ENCODE results near the gene IKBKE. TPM values are rescaled to one million over a fixed set of nuclear protein-coding genes. Genes with fewer than 3 reads are reported as not detected.

IKBKE gene
- total and polyA plus RNA-seq, 2 experiments from 2014 or later, result 14.5 to 17.7 TPM

DNA sequence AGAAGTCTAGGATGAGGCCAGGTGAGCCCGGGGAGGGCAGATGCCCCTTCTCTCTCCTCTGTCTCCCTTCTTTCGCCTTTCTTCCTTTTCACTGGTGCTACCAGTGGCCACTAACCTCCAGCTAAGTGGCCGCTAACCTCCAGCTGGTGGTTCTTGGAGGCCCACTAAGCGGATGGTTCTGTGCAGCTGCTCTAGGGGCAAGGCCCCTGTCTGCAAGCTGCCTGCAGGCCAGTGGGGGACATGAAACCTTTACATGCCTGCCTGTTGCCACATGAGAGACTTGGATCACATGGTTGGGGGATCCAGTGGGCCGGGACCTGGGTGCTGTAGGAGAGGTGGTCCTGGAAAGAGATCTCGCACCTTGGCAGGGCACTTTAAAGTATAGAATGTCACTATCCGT, 17.7 kb downstream of the IKBKE start:
- H3K4me3 ChIP-seq, result no peak overlapping the region
- H3K9ac ChIP-seq, result no peak overlapping the region
- H2AFZ ChIP-seq, result no peak overlapping the region
- H3K27me3 ChIP-seq (replicated peaks; ENCODE audit: insufficient read depth), result no peaks in the 10 kb centered on the region
- in situ Hi-C loops (cut with MboI), result no loop called here
- H4K20me1 ChIP-seq (ENCODE audit: insufficient read depth), result no peaks in the 10 kb centered on the region
- no peak for TF ChIP-seq EZH2phosphoT487 (IDR thresholded peaks at IDR 0.05; ENCODE audit: insufficient read depth, low read depth)
- no peak for TF ChIP-seq EZH2 (IDR thresholded peaks at IDR 0.05; ENCODE audit: insufficient read depth, poor library complexity, severe bottlenecking)
- DNase-seq, result no peak
- no peak overlapping the region for H3K27ac ChIP-seq
- H3K9me3 ChIP-seq (ENCODE audit: low read depth), result no peaks in the 10 kb centered on the region
- no peak overlapping the region for H3K4me2 ChIP-seq (ENCODE audit: unreplicated experiment)
- H3K9me2 ChIP-seq (ENCODE audit: insufficient read depth), result no peaks in the 10 kb centered on the region
- no peaks in the 10 kb centered on the region for H3K4me1 ChIP-seq (ENCODE audit: insufficient read depth)
- H3F3A ChIP-seq (ENCODE audit: insufficient read depth), result no peaks in the 10 kb centered on the region
- 86 to 87% methylated on average over 7 of the region's 7 CpGs for WGBS, 2 experiments (ENCODE audit: low coverage in 1 of 2, low lambda C conversion rate in 2 of 2, missing lambda C conversion rate in 2 of 2)
- H3K36me3 ChIP-seq (ENCODE audit: low read depth), result peaks cover 19% of the 10 kb centered on the region; the same call in 1 of the 2 replicates
- no peaks in the 10 kb centered on the region for H3K79me2 ChIP-seq (ENCODE audit: insufficient read depth)

DNA sequence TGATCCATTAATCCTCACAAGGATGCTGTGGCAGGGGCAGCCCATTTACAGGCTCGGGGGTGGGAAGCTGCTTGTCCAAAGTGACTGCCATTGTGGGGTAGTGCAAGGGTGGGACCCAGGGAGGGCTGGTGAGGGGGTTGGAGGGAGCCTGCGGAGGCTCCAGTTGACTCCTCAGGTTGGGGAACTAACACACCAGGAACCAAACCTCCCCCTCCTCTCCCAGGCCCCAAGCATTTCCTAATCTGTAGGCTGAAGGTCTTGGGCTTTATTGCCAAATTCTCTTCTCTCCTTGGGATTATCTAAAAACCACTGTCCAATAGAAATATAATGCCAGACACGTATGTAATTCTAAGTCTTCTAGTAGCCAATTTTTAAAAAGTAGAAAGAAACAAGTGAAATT, 18.2 kb downstream of the IKBKE start:
- Histone ChIP-seq H3K9ac (no peak overlapping the region), H2AFZ (no peak overlapping the region), H3K9me3 (ENCODE audit: low read depth) (no peaks in the 10 kb centered on the region), H3K27ac (no peak overlapping the region), H4K20me1 (ENCODE audit: insufficient read depth) (no peaks in the 10 kb centered on the region), H3K36me3 (ENCODE audit: low read depth) (peaks cover 15% of the 10 kb centered on the region; the same call in 1 of the 2 replicates), H3K79me2 (ENCODE audit: insufficient read depth) (no peaks in the 10 kb centered on the region), H3K9me2 (ENCODE audit: insufficient read depth) (no peaks in the 10 kb centered on the region), H3F3A (ENCODE audit: insufficient read depth) (no peaks in the 10 kb centered on the region), H3K4me1 (ENCODE audit: insufficient read depth) (no peaks in the 10 kb centered on the region), H3K27me3 (replicated peaks; ENCODE audit: insufficient read depth) (no peaks in the 10 kb centered on the region), H3K4me2 (ENCODE audit: unreplicated experiment) (no peak overlapping the region), H3K4me3 (no peak overlapping the region)
- TF ChIP-seq EZH2 (IDR thresholded peaks at IDR 0.05; ENCODE audit: insufficient read depth, poor library complexity, severe bottlenecking) (no peak), EZH2phosphoT487 (IDR thresholded peaks at IDR 0.05; ENCODE audit: insufficient read depth, low read depth) (no peak)
- in situ Hi-C loops (cut with MboI), result no loop called here
- DNase-seq, result no peak
- 87 to 95% methylated on average over 3 of the region's 3 CpGs for WGBS, 2 experiments (ENCODE audit: low coverage in 1 of 2, low lambda C conversion rate in 2 of 2, missing lambda C conversion rate in 2 of 2)

DNA sequence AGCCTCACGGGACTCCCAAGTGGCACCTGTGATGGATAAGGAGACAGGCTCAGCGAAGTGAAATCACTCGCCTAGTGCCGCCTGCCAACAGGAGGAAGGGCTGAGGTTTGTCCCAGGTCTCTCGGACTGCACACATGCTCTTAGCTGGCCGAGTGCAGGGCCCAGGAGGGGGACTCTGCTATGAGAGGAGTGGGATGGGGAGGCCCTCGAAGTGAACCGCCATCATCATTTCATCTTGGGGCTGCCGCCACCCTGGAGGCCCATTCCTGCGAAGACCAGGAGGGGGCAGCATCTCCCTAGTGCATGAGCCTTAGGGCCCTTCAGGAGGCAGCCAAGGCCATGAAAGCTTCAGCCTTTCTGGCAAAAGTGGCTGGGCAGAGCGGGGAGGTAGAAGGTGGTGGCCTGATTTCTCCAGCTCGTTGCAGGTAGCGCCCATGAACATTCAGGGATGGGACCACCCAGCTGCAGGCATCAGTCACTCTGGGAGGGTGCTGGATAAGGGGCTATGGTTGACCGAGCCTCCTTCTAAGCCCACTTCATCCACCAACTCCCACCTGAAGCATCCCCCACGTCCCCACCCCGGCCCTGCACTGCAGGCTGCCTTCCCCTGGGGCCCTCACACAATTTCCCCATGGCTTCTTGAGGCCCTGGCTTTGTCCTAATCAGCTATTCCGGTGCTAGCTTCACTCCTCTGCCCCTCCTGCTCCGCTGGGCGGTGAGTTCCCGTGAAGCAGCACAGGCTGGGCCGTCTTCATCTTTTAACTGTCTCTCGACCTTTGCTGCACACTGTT, 19.9 kb downstream of the IKBKE start:
- Histone ChIP-seq H3K9me2 (ENCODE audit: insufficient read depth) (no peaks in the 10 kb centered on the region), H3K4me3 (no peak overlapping the region), H3K27me3 (replicated peaks; ENCODE audit: insufficient read depth) (no peaks in the 10 kb centered on the region), H3K27ac (no peak overlapping the region), H3K36me3 (ENCODE audit: low read depth) (peaks cover 18% of the 10 kb centered on the region; the same call in 1 of the 2 replicates), H3K9ac (no peak overlapping the region), H3K4me2 (ENCODE audit: unreplicated experiment) (no peak overlapping the region), H4K20me1 (ENCODE audit: insufficient read depth) (no peaks in the 10 kb centered on the region), H3K9me3 (ENCODE audit: low read depth) (no peaks in the 10 kb centered on the region), H2AFZ (peak overlapping the region; percentile 50; the same call in 1 of the 2 replicates), H3F3A (ENCODE audit: insufficient read depth) (0 out of 2 replicates have a peak, but pooled peaks cover 6% of the 10 kb centered on the region), H3K4me1 (ENCODE audit: insufficient read depth) (0 out of 2 replicates have a peak, but pooled peaks cover under 1% of the 10 kb centered on the region), H3K79me2 (ENCODE audit: insufficient read depth) (no peaks in the 10 kb centered on the region)
- peak; percentile 83 for DNase-seq
- TF ChIP-seq EZH2 (IDR thresholded peaks at IDR 0.05; ENCODE audit: insufficient read depth, poor library complexity, severe bottlenecking) (no peak), EZH2phosphoT487 (IDR thresholded peaks at IDR 0.05; ENCODE audit: insufficient read depth, low read depth) (no peak)
- in situ Hi-C loops (cut with MboI), result no loop called here
- WGBS, 2 experiments (ENCODE audit: low coverage in 1 of 2, low lambda C conversion rate in 2 of 2, missing lambda C conversion rate in 2 of 2), result 46 to 51% methylated on average over 21 to 22 of the region's 22 CpGs

DNA sequence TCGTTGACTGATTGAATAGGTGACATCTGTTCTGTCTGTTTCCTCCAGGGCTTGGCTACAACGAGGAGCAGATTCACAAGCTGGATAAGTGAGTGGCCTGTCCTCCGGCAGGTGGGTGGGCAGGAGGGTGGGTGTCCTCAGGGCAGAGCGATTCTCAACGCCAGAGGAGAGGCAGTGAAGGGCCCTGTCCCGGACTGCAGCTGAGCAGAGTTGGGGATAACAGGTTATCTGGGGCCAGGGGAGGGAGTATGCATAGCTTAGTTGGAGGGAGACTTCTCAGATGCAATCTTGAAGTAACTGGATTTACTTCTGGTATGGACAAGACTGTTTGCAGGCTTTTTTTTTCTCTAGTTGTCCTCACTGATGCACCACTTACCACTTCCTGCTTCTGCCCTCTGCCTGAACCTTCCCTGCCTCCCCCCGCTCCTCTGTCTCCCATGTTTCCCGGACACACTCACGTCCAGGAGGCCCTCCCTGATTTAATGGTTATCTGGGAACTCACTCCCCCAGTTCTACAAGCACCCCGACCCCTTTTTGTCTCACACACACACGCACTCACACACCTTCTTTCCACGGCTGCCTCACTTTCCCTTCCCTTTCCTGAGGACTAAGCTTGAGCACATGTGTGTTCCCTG, 20.6 kb downstream of the IKBKE start:
- 0 out of 2 replicates have a peak, but pooled peaks cover 6% of the 10 kb centered on the region for H3F3A ChIP-seq (ENCODE audit: insufficient read depth)
- H3K79me2 ChIP-seq (ENCODE audit: insufficient read depth), result no peaks in the 10 kb centered on the region
- no peak overlapping the region for H2AFZ ChIP-seq
- H3K4me1 ChIP-seq (ENCODE audit: insufficient read depth), result peaks cover 8% of the 10 kb centered on the region; the same call in 1 of the 2 replicates
- H3K9me3 ChIP-seq (ENCODE audit: low read depth), result no peaks in the 10 kb centered on the region
- no peak overlapping the region for H3K27ac ChIP-seq
- DNase-seq, result no peak
- H3K4me2 ChIP-seq (ENCODE audit: unreplicated experiment), result no peak overlapping the region
- H3K9me2 ChIP-seq (ENCODE audit: insufficient read depth), result no peaks in the 10 kb centered on the region
- no peak overlapping the region for H3K9ac ChIP-seq
- no peaks in the 10 kb centered on the region for H4K20me1 ChIP-seq (ENCODE audit: insufficient read depth)
- H3K27me3 ChIP-seq (replicated peaks; ENCODE audit: insufficient read depth), result no peaks in the 10 kb centered on the region
- 79 to 89% methylated on average over 12 of the region's 12 CpGs for WGBS, 2 experiments (ENCODE audit: low coverage in 1 of 2, low lambda C conversion rate in 2 of 2, missing lambda C conversion rate in 2 of 2)
- TF ChIP-seq EZH2phosphoT487 (IDR thresholded peaks at IDR 0.05; ENCODE audit: insufficient read depth, low read depth), result no peak
- in situ Hi-C loops (cut with MboI), result no loop called here
- H3K4me3 ChIP-seq, result no peak overlapping the region
- H3K36me3 ChIP-seq (ENCODE audit: low read depth), result peaks cover 18% of the 10 kb centered on the region; the same call in 1 of the 2 replicates
